GM12801 (cell line): ENCODE data around the gene SLC48A1.

Experiments used
- CTCF ChIP-seq: IDR thresholded peaks from one replicate; pipeline ENCODE4 v1.5.1; 2011; ENCODE audit warnings: control low read depth; ENCODE audit not compliant: insufficient read length; ENCODE audit errors: extremely low read depth

The SLC48A1 gene

GRCh38 chr12:47745485-47746041, 27.5 kb upstream of the SLC48A1 start:
- TF ChIP-seq CTCF = no peak

GRCh38 chr12:47746073-47746472, 27.0 kb upstream of the SLC48A1 start:
- no peak for TF ChIP-seq CTCF

- no peak for TF ChIP-seq CTCF
These were observed 26.5 kb upstream of the SLC48A1 start for GRCh38 chr12:47746523-47746922.

- no peak for TF ChIP-seq CTCF
These were observed 25.9 kb upstream of the SLC48A1 start for GRCh38 chr12:47747126-47747525.

- no peak for TF ChIP-seq CTCF
These were observed 25.2 kb upstream of the SLC48A1 start for GRCh38 chr12:47747596-47748506.

- no peak for TF ChIP-seq CTCF
These were observed 24.6 kb upstream of the SLC48A1 start for GRCh38 chr12:47748507-47748828.

GRCh38 chr12:47748899-47749298, 24.1 kb upstream of the SLC48A1 start:
- TF ChIP-seq CTCF = no peak
